Astrocyte (in vitro differentiated cells and primary cell): ENCODE data around the gene CASTOR1. TPM values are rescaled to one million over a fixed set of nuclear protein-coding genes. Genes with fewer than 3 reads are reported as not detected.

Source experiments
- DNase-seq: peaks from one replicate; pipeline ENCODE4 v3.0.0-alpha.2; 2010; ENCODE audit warnings: low read depth
- FAIRE-seq: peaks from 2 replicates; lab custom pipeline; 2011; peaks lifted over from hg19 to GRCh38; lab: Jason Lieb, UNC
- H2AFZ ChIP-seq: 2 replicates; pipeline ENCODE4 v1.6.0; 2012; ENCODE audit warnings: low read depth, low read length, inconsistent platforms
- H3K27ac ChIP-seq: 2 replicates; pipeline ENCODE4 v1.5.1; 2011; ENCODE audit warnings: low read depth, low read length, inconsistent platforms
- H3K27me3 ChIP-seq: 2 replicates; pipeline ENCODE4 v1.6.0; 2011; ENCODE audit warnings: low read length, inconsistent platforms; ENCODE audit not compliant: insufficient read depth
- H3K36me3 ChIP-seq: 2 replicates; pipeline ENCODE4 v1.5.1; 2011; ENCODE audit warnings: low read length, inconsistent platforms; ENCODE audit not compliant: insufficient read depth
- H3K4me1 ChIP-seq: 2 replicates; pipeline ENCODE4 v1.5.1; 2011; ENCODE audit warnings: low read length, inconsistent platforms; ENCODE audit not compliant: insufficient read depth
- H3K4me2 ChIP-seq: 2 replicates; pipeline ENCODE4 v1.6.0; 2012; ENCODE audit warnings: low read length, inconsistent platforms
- H3K4me3 ChIP-seq: 2 replicates; pipeline ENCODE4 v1.5.1; 2011; ENCODE audit warnings: low read depth, mild to moderate bottlenecking, low read length, inconsistent platforms; ENCODE audit not compliant: insufficient read depth
- H3K79me2 ChIP-seq: 2 replicates; pipeline ENCODE4 v1.6.0; 2012; ENCODE audit warnings: mild to moderate bottlenecking, low read length, inconsistent platforms; ENCODE audit not compliant: insufficient read depth
- H3K9ac ChIP-seq: 2 replicates; pipeline ENCODE4 v1.6.0; 2012; ENCODE audit warnings: mild to moderate bottlenecking, low read length, inconsistent platforms
- H3K9me3 ChIP-seq: 2 replicates; pipeline ENCODE4 v1.5.1; 2012; ENCODE audit warnings: low read depth, mild to moderate bottlenecking, low read length, inconsistent platforms; ENCODE audit not compliant: insufficient read depth
- H4K20me1 ChIP-seq: 2 replicates; pipeline ENCODE4 v1.6.0; 2012; ENCODE audit warnings: low read length, inconsistent platforms; ENCODE audit not compliant: insufficient read depth
- H3K27ac Mint-ChIP-seq: one replicate; pipeline ENCODE4 v1.8.0; 2021; ENCODE audit warnings: mild to moderate bottlenecking, mixed read lengths; ENCODE audit not compliant: unreplicated experiment
- H3K27me3 Mint-ChIP-seq: one replicate; pipeline ENCODE4 v1.8.0; 2021; ENCODE audit warnings: low read depth, mixed read lengths; ENCODE audit not compliant: unreplicated experiment
- H3K36me3 Mint-ChIP-seq: one replicate; pipeline ENCODE4 v1.8.0; 2021; ENCODE audit warnings: low read depth, mixed read lengths; ENCODE audit not compliant: unreplicated experiment
- H3K4me1 Mint-ChIP-seq: one replicate; pipeline ENCODE4 v1.8.0; 2021; ENCODE audit warnings: low read depth, mixed read lengths; ENCODE audit not compliant: unreplicated experiment
- H3K4me3 Mint-ChIP-seq: one replicate; pipeline ENCODE4 v1.8.0; 2021; ENCODE audit warnings: mild to moderate bottlenecking, moderate library complexity, mixed read lengths; ENCODE audit not compliant: unreplicated experiment
- H3K9me3 Mint-ChIP-seq: one replicate; pipeline ENCODE4 v1.8.0; 2021; ENCODE audit warnings: mild to moderate bottlenecking, mixed read lengths; ENCODE audit not compliant: unreplicated experiment
- CTCF ChIP-seq: IDR thresholded peaks from 2 replicates; pipeline ENCODE4 v1.5.1; 2011; ENCODE audit warnings: low read depth, mild to moderate bottlenecking, inconsistent platforms, low read length, moderate library complexity; ENCODE audit not compliant: insufficient read depth
- EZH2 ChIP-seq: IDR thresholded peaks from 2 replicates; pipeline ENCODE4 v1.6.1; 2012; ENCODE audit warnings: mild to moderate bottlenecking, low read length, inconsistent platforms; ENCODE audit not compliant: insufficient read depth
- total RNA-seq: library from RNA; stranded (reverse); gene quantifications from 2 replicates; pipeline ENCODE4 v1.2.1, GENCODE V29; 2021

Gene CASTOR1
- total RNA-seq, 1 donor from 2014 or later, result 15.2 TPM

- Histone ChIP-seq H3K4me2 (peak overlapping the region; percentile 78), H3K36me3 (no peaks in the 10 kb centered on the region), H3K27me3 (no peaks in the 10 kb centered on the region), H3K9me3 (no peaks in the 10 kb centered on the region), H2AFZ (peak overlapping the region; percentile 72), H3K9ac (peak overlapping the region; percentile 43), H4K20me1 (no peaks in the 10 kb centered on the region), H3K79me2 (no peaks in the 10 kb centered on the region), H3K4me1 (peaks cover 16% of the 10 kb centered on the region), H3K27ac (peak overlapping the region; percentile 59), H3K4me3 (no peak overlapping the region)
- FAIRE-seq, result no peak
- no peaks in the 10 kb centered on the region for H3K9me3 Mint-ChIP-seq
- peak; percentile 74 for DNase-seq
- H3K36me3 Mint-ChIP-seq, result peaks cover 8% of the 10 kb centered on the region
- no peak for TF ChIP-seq CTCF
- TF ChIP-seq EZH2, result no peak
- no peak overlapping the region for H3K4me3 Mint-ChIP-seq
- peaks cover 17% of the 10 kb centered on the region for H3K4me1 Mint-ChIP-seq
- H3K27me3 Mint-ChIP-seq, result peaks cover 6% of the 10 kb centered on the region
- H3K27ac Mint-ChIP-seq, result no peak overlapping the region
Measured at GRCh38 chr22:30277547-30278344, 11.6 kb downstream of the CASTOR1 start.

GRCh38 chr22:30276039-30276438, 13.3 kb downstream of the CASTOR1 start:
- H3K9me3 Mint-ChIP-seq, result no peaks in the 10 kb centered on the region
- H3K27me3 ChIP-seq, result no peaks in the 10 kb centered on the region
- H3K4me3 ChIP-seq, result no peak overlapping the region
- no peak overlapping the region for H3K27ac ChIP-seq
- H3K27me3 Mint-ChIP-seq, result peaks cover 9% of the 10 kb centered on the region
- peaks cover 14% of the 10 kb centered on the region for H3K4me1 Mint-ChIP-seq
- DNase-seq (no peak), FAIRE-seq (no peak)
- no peak overlapping the region for H3K4me2 ChIP-seq
- TF ChIP-seq EZH2 (no peak), CTCF (no peak)
- H2AFZ ChIP-seq, result no peak overlapping the region
- no peak overlapping the region for H3K4me3 Mint-ChIP-seq
- H3K9me3 ChIP-seq, result no peaks in the 10 kb centered on the region
- no peaks in the 10 kb centered on the region for H3K79me2 ChIP-seq
- no peaks in the 10 kb centered on the region for H4K20me1 ChIP-seq
- no peaks in the 10 kb centered on the region for H3K36me3 ChIP-seq
- no peak overlapping the region for H3K27ac Mint-ChIP-seq
- H3K4me1 ChIP-seq, result peaks cover 17% of the 10 kb centered on the region
- H3K9ac ChIP-seq, result no peak overlapping the region
- peaks cover 5% of the 10 kb centered on the region for H3K36me3 Mint-ChIP-seq

GRCh38 chr22:30275625-30276024, 13.7 kb downstream of the CASTOR1 start:
- H3K79me2 ChIP-seq, result no peaks in the 10 kb centered on the region
- H4K20me1 ChIP-seq, result no peaks in the 10 kb centered on the region
- no peak for TF ChIP-seq EZH2
- TF ChIP-seq CTCF, result no peak
- peaks cover 18% of the 10 kb centered on the region for H3K4me1 ChIP-seq
- H3K27ac ChIP-seq, result no peak overlapping the region
- Mint-ChIP-seq H3K27ac (no peak overlapping the region), H3K4me1 (peaks cover 14% of the 10 kb centered on the region), H3K9me3 (no peaks in the 10 kb centered on the region), H3K27me3 (peaks cover 9% of the 10 kb centered on the region), H3K36me3 (peaks cover 5% of the 10 kb centered on the region), H3K4me3 (no peak overlapping the region)
- no peak overlapping the region for H3K9ac ChIP-seq
- no peak overlapping the region for H2AFZ ChIP-seq
- H3K4me3 ChIP-seq, result no peak overlapping the region
- no peaks in the 10 kb centered on the region for H3K27me3 ChIP-seq
- no peaks in the 10 kb centered on the region for H3K36me3 ChIP-seq
- no peaks in the 10 kb centered on the region for H3K9me3 ChIP-seq
- DNase-seq, result no peak
- no peak overlapping the region for H3K4me2 ChIP-seq
- no peak for FAIRE-seq
